ENCODE results near the gene KIF25. TPM values are rescaled to one million over a fixed set of nuclear protein-coding genes. Genes with fewer than 3 reads are reported as not detected.

The KIF25 gene
- total RNA-seq, 2 donors from 2014 or later, result 0.22 to 0.27 TPM

- intact Hi-C loops (cut with DNase I, micrococcal nuclease), result no loop called here
- DNase-seq (peak in 1 of 2 donors; percentile 2), ATAC-seq (no peak)
Measured at GRCh38 chr6:168029459-168030217, 32.2 kb downstream of the KIF25 start.

- ATAC-seq (no peak), DNase-seq (no peak)
- intact Hi-C loops (cut with DNase I, micrococcal nuclease), result no loop called here
Measured at GRCh38 chr6:168030218-168030746, 32.8 kb downstream of the KIF25 start.

- ATAC-seq (no peak), DNase-seq (no peak)
- intact Hi-C loops (cut with DNase I, micrococcal nuclease), result no loop called here
Measured at GRCh38 chr6:168030908-168031307, 33.4 kb downstream of the KIF25 start.

- intact Hi-C loops (cut with DNase I, micrococcal nuclease), result no loop called here
- DNase-seq (no peak), ATAC-seq (no peak)
Measured at GRCh38 chr6:168031411-168031971, 34.0 kb downstream of the KIF25 start.

- ATAC-seq (no peak), DNase-seq (no peak)
- intact Hi-C loops (cut with DNase I, micrococcal nuclease), result no loop called here
Measured at GRCh38 chr6:168032005-168032760, 34.7 kb downstream of the KIF25 start.

DNA sequence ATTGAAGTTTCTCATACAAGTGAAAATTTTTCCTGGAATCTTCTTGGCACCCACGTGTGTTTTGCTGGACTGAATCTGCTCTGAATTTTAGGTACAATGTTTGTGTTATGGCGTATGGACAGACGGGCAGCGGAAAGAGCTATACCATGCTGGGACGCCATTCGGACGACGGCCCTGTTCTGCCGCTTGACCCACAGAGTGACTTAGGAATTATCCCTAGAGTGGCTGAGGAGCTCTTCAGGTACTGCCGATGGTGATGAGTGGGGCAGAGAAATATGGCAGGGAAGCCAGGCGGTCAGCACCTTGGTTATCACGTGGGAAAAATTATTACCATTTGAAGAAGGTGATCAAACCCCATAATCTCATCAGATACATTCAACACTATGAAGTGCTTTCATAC lies 36.3 kb downstream of the KIF25 start:
- ATAC-seq (no peak), DNase-seq (no peak)
- intact Hi-C loops (cut with DNase I, micrococcal nuclease), result no loop called here

- no peak for ATAC-seq
- DNase-seq, result no peak
- intact Hi-C loops (cut with DNase I, micrococcal nuclease), result no loop called here
Measured at GRCh38 chr6:168034537-168034936, 37.1 kb downstream of the KIF25 start.

DNA sequence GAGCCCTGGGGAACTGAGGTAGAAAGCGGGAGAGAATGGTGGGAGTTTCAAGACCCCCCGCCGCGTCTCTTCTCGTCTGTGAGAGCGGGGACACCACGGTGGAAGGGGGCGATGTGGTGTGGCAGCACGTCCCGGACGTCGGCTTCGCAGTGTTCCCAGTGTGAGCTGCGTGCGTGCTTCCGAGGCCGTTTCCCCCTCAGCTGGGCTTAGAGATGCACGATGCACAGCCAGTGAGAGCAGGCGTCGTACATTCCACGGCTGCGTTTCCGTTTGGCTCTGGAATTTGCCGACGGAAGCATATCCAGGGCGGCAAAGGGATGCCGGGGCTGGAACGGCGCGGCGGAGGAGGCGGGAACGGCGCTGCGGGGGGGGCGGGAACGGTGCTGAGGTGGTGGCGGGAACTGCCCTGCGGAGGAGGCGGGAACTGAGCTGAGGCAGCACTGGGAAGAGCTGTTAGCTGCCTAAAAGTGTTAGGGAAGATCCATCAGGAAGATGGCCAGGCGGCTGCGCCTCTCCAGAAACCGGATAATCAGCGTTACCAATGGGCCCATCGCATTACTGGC lies 37.7 kb downstream of the KIF25 start:
- ATAC-seq (peak; percentile 79), DNase-seq (peak; percentile 66 to 69)
- intact Hi-C loops (cut with DNase I, micrococcal nuclease), result no loop called here

DNA sequence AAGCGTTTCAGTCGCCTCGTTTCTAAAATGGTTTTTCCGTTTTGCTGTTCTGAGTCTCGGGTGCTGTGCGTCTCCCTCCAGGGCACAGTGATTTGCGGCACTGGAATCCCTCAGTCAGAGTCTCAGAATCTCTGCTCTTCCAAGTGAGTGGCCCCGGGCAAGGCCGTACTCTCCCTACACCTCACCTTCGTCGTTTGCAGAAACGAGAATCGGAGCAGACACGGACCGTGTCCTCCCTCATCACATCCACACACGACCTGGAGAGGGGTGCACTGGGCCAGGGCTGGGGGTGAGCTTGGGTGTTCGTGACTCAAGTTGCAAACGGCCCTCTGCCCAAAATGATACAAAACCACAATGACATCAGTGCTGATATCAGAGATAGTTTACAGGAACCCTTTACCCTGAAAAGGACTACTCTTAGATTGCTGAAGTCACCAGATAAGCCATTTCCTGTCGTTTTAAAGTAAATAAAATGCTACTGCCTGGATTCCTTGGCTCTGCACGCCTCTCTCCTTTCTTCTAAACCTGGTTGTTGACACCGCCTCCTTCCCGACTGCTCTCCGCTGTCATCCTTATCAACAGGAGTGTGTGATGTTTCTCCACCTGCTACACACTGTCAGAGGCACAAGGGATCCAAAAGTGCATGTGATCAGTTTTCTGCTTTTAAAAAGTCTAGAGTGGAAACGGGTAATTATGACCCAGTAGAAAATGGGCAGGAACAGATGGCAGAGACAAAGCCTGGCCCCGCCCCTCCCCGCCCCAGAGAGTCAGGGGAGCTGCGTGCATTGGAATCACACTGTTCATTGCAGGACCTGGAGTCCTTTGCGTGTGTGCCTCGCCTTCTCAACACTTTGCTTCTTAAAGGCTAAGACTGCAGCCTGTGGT lies 38.4 kb downstream of the KIF25 start:
- DNase-seq, result peak; percentile 64 to 75

GRCh38 chr6:168037242-168037641 lies 39.8 kb downstream of the KIF25 start:
- no peak for DNase-seq
- no peak for ATAC-seq
- intact Hi-C loops (cut with DNase I, micrococcal nuclease), result no loop called here

More for the DNA sequence above, 38.4 kb downstream of the KIF25 start:
- intact Hi-C loops (cut with DNase I, micrococcal nuclease), result no loop called here
- peak; percentile 81 for ATAC-seq

DNA sequence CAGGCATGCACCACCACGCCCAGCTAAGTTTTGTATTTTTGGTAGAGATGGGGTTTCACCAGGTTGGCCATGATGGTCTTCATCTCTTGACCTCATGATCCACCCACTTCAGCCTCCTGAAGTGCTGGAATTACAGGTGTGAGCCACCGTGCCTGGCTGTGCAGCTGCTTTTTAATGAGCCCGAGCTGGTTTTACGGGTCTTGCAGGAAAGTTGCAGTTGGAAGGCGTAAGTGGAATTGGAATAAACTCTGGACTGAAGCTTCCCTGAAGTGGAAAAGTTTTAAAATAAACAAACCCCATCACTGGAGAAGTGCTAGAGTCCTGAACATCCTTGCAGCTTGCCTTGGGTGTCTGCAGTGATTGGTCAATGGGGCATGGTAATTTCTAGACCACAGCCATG lies 40.4 kb downstream of the KIF25 start:
- no peak for DNase-seq
- intact Hi-C loops (cut with DNase I, micrococcal nuclease), result no loop called here
- no peak for ATAC-seq

GRCh38 chr6:168038576-168039140 lies 41.2 kb downstream of the KIF25 start:
- intact Hi-C loops (cut with DNase I, micrococcal nuclease), result no loop called here
- ATAC-seq, result no peak
- DNase-seq, result no peak

GRCh38 chr6:168039301-168039700 lies 41.8 kb downstream of the KIF25 start:
- peak in 1 of 2 donors; percentile 13 for DNase-seq
- intact Hi-C loops (cut with DNase I, micrococcal nuclease), result no loop called here
- ATAC-seq, result no peak

DNA sequence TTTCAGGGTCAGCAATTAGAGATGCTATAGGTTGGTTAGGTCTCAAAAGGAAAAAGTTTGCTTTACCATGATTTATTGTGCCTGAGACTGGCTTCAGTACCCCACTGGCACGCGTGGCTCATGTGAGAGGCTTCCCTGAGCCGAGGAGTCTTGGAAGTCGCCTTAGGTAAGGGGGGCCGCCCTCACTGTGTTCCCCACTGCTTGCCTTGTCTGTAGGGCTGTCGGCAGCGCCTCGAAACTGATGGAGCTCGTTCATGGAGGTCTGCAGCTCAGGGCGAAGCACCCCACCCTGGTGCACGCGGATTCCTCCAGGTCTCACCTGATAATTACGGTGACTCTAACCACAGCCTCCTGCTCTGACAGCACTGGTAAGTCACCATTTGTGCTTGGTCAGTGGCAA lies 42.4 kb downstream of the KIF25 start:
- ATAC-seq (no peak), DNase-seq (peak in 1 of 2 donors; percentile 22)
- intact Hi-C loops (cut with DNase I, micrococcal nuclease), result no loop called here

- intact Hi-C loops (cut with DNase I, micrococcal nuclease), result no loop called here
- ATAC-seq (no peak), DNase-seq (peak in 1 of 2 donors; percentile 17)
Measured at GRCh38 chr6:168040856-168041496, 43.5 kb downstream of the KIF25 start.

DNA sequence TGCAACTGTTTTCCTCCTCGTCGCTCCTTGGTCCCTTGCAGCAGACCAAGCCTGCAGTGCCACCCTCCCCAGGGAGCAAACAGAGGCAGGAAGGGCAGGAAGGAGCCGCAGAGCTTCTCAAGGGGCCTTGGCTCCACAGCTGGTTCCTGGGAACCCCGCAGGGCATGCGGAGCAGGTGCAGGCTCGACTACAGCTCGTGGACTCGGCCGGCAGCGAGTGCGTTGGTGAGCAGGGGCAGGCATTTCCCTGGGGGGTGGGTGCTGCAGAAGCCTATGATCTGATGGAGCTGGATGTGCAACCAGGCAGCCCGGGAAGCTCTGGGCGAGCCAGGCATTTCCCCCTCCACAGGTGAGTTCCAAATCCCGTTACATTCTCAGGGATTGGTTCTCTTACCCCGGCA lies 44.5 kb downstream of the KIF25 start:
- DNase-seq (peak in 1 of 2 donors; percentile 13), ATAC-seq (no peak)
- intact Hi-C loops (cut with DNase I, micrococcal nuclease), result no loop called here

- no peak for ATAC-seq
- DNase-seq, result peak in 1 of 2 donors; percentile 19
- intact Hi-C loops (cut with DNase I, micrococcal nuclease), result no loop called here
Measured at GRCh38 chr6:168042426-168043192, 45.1 kb downstream of the KIF25 start.

Measured in left colon (tissue), 2 donors.